ENCODE measurements around the gene RHOH.

GRCh38 chr4:40264497-40264896, 67.7 kb downstream of the RHOH start:
- TF ChIP-seq EZH2 (IDR thresholded peaks at IDR 0.05; ENCODE audit: insufficient read depth, poor library complexity, severe bottlenecking) (no peak), EZH2phosphoT487 (IDR thresholded peaks at IDR 0.05; ENCODE audit: insufficient read depth, low read depth) (no peak)

All from GM23248 (cell line).